HL-60 (cell line): ENCODE results near the gene ASTN2.
"Not testable (repeated sequence)": the region's sequence is repeated elsewhere in the genome, so short reads cannot be mapped to it uniquely, and the experiment has no call there.

Experiments
- GABPA ChIP-seq: IDR thresholded peaks from 2 replicates; pipeline ENCODE4 v1.6.1; 2012; ENCODE audit warnings: low read depth
- POLR2AphosphoS5 ChIP-seq: IDR thresholded peaks from 2 replicates; pipeline ENCODE4 v1.6.1; 2012; ENCODE audit warnings: low read depth
- TF ChIP-seq, protein P1 (sequence below): IDR thresholded peaks from one replicate; pipeline ENCODE4 v1.5.1; 2011; ENCODE audit warnings: low read length, control low read depth, inconsistent platforms; ENCODE audit not compliant: insufficient read depth

DNA sequence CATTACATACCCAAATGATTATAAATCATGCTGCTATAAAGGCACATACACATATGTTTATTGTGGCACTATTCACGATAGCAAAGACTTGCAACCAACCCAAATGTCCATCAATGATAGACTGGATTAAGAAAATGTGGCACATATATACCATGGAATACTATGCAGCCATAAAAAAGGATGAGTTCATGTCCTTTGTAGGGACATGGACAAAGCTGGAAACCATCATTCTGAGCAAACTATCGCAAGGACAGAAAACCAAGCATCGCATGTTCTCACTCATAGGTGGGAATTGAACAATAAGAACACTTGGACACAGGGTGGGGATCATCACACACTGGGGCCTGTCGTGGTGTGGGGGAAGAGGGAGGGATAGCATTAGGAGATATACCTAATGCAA lies 960.3 kb downstream of the ASTN2 start:
- TF ChIP-seq, protein P1, sequence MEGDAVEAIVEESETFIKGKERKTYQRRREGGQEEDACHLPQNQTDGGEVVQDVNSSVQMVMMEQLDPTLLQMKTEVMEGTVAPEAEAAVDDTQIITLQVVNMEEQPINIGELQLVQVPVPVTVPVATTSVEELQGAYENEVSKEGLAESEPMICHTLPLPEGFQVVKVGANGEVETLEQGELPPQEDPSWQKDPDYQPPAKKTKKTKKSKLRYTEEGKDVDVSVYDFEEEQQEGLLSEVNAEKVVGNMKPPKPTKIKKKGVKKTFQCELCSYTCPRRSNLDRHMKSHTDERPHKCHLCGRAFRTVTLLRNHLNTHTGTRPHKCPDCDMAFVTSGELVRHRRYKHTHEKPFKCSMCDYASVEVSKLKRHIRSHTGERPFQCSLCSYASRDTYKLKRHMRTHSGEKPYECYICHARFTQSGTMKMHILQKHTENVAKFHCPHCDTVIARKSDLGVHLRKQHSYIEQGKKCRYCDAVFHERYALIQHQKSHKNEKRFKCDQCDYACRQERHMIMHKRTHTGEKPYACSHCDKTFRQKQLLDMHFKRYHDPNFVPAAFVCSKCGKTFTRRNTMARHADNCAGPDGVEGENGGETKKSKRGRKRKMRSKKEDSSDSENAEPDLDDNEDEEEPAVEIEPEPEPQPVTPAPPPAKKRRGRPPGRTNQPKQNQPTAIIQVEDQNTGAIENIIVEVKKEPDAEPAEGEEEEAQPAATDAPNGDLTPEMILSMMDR, result not testable (repeated sequence)
- not testable (repeated sequence) for TF ChIP-seq POLR2AphosphoS5, GABPA
